Endothelial cell (in vitro differentiated cells): ENCODE data around the gene TM4SF18. TPM values are rescaled to one million over a fixed set of nuclear protein-coding genes. Genes with fewer than 3 reads are reported as not detected.

Experiments
- DNase-seq: peaks from one replicate; pipeline ENCODE4 v3.0.0; 2021; ENCODE audit warnings: low spot score
- H3K27ac Mint-ChIP-seq: one replicate; pipeline ENCODE4 v1.8.0; 2021; ENCODE audit warnings: mixed read lengths, inconsistent platforms; ENCODE audit not compliant: unreplicated experiment
- H3K27me3 Mint-ChIP-seq: one replicate; pipeline ENCODE4 v1.8.0; 2021; ENCODE audit warnings: mild to moderate bottlenecking, moderate library complexity, mixed read lengths, inconsistent platforms; ENCODE audit not compliant: unreplicated experiment
- H3K36me3 Mint-ChIP-seq: one replicate; pipeline ENCODE4 v1.8.0; 2021; ENCODE audit warnings: mild to moderate bottlenecking, low read depth, mixed read lengths, inconsistent platforms; ENCODE audit not compliant: unreplicated experiment
- H3K4me1 Mint-ChIP-seq: one replicate; pipeline ENCODE4 v1.8.0; 2021; ENCODE audit warnings: mild to moderate bottlenecking, mixed read lengths, inconsistent platforms; ENCODE audit not compliant: unreplicated experiment
- H3K4me3 Mint-ChIP-seq: one replicate; pipeline ENCODE4 v1.8.0; 2021; ENCODE audit warnings: mild to moderate bottlenecking, mixed read lengths, inconsistent platforms; ENCODE audit not compliant: unreplicated experiment
- H3K9me3 Mint-ChIP-seq: one replicate; pipeline ENCODE4 v1.8.0; 2021; ENCODE audit warnings: mixed read lengths, inconsistent platforms; ENCODE audit not compliant: unreplicated experiment
- total RNA-seq: library from RNA; stranded (reverse); fragmentation: NEBNext Ultra II Directional; extraction: Animal tissue kit (Norgen Biotek cat#: 25700); gene quantifications from one replicate; pipeline ENCODE4 v1.2.1, GENCODE V29; 2021; ENCODE audit not compliant: unreplicated experiment
- TF ChIP-seq, protein P1 (sequence below): fragments of 200-600 bp; sonication (generic); IDR thresholded peaks from one replicate; pipeline ENCODE4 v1.5.0; 2021; ENCODE audit warnings: antibody characterized with exemption; ENCODE audit not compliant: unreplicated experiment

The TM4SF18 gene
- total RNA-seq, 1 donor from 2014 or later = 57.4 TPM

DNA sequence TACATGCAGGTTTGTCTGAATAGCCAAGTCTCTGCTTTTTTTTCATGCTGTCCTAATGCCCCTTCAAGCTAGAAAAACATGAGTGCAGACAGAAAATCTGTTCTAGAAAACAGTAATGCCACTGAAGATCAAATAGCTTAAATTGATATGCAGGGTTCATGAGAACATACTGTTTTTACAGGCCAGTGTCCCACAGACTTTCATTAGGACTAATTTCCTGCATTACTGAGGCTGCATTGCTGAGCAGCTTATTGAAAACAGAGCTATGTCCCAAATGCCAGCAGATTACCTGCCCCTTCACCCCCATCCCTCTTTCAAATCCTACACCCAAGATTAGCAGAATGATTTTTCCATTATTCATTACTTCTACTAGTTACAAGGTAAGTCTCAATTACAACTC, 665 bp downstream of the TM4SF18 start:
- Mint-ChIP-seq H3K4me1 (peaks cover 27% of the 10 kb centered on the region), H3K27me3 (no peaks in the 10 kb centered on the region), H3K9me3 (no peaks in the 10 kb centered on the region), H3K4me3 (peak overlapping the region; percentile 86), H3K27ac (peak overlapping the region; percentile 95), H3K36me3 (no peaks in the 10 kb centered on the region)
- DNase-seq = no peak
- TF ChIP-seq, protein P1, sequence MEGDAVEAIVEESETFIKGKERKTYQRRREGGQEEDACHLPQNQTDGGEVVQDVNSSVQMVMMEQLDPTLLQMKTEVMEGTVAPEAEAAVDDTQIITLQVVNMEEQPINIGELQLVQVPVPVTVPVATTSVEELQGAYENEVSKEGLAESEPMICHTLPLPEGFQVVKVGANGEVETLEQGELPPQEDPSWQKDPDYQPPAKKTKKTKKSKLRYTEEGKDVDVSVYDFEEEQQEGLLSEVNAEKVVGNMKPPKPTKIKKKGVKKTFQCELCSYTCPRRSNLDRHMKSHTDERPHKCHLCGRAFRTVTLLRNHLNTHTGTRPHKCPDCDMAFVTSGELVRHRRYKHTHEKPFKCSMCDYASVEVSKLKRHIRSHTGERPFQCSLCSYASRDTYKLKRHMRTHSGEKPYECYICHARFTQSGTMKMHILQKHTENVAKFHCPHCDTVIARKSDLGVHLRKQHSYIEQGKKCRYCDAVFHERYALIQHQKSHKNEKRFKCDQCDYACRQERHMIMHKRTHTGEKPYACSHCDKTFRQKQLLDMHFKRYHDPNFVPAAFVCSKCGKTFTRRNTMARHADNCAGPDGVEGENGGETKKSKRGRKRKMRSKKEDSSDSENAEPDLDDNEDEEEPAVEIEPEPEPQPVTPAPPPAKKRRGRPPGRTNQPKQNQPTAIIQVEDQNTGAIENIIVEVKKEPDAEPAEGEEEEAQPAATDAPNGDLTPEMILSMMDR = no peak

DNA sequence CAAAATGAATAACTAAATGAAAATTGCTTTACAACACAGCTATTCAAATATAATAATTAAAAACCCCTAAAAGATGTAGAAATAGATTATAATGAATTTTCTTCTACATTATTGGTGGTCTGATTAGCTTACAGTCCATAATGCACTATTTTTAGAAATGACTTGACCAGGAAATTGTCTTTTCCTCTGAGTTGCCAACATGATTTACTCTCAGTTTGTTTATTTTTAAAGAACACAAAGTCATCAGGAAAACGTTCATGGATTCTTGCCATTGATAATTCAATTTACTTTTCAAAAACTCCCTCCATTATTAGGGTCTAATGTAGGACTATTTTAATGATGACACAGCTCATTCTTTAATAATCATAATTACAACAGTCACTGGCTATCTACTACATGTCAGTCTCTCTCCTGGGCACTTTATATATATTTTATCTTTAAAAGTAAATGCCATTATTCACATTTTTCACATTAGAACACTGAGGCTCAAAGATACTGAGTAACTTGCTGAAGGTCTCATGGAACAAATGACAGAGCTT, 1.1 kb downstream of the TM4SF18 start:
- Mint-ChIP-seq H3K36me3 (no peaks in the 10 kb centered on the region), H3K27ac (peak overlapping the region; percentile 95), H3K27me3 (no peaks in the 10 kb centered on the region), H3K4me1 (peaks cover 32% of the 10 kb centered on the region), H3K4me3 (peak overlapping the region; percentile 86), H3K9me3 (no peaks in the 10 kb centered on the region)
- TF ChIP-seq, protein P1 = no peak
- no peak for DNase-seq

DNA sequence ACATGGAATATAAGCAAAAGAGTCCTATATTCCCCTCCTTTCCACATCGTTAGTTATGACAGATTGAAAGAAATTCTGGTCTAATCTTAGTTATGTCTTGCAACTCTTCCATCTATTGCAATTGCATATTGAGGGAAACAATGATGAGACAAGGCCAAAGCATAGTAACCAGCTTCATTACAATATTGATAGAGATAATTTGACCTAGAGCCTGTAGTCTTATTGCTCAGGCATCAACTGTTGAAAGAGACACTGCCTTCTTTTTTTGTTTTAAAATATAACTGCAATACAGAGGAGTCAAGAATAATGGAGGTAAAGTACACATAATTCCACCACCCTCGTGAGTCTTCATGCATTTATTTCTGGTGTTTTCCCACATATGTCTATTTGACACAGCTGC, 2.0 kb downstream of the TM4SF18 start:
- TF ChIP-seq, protein P1 = no peak
- no peaks in the 10 kb centered on the region for H3K9me3 Mint-ChIP-seq
- peak overlapping the region; percentile 67 for H3K4me3 Mint-ChIP-seq
- H3K27me3 Mint-ChIP-seq = no peaks in the 10 kb centered on the region
- DNase-seq = no peak
- H3K36me3 Mint-ChIP-seq = no peaks in the 10 kb centered on the region
- no peak overlapping the region for H3K27ac Mint-ChIP-seq
- peaks cover 35% of the 10 kb centered on the region for H3K4me1 Mint-ChIP-seq

DNA sequence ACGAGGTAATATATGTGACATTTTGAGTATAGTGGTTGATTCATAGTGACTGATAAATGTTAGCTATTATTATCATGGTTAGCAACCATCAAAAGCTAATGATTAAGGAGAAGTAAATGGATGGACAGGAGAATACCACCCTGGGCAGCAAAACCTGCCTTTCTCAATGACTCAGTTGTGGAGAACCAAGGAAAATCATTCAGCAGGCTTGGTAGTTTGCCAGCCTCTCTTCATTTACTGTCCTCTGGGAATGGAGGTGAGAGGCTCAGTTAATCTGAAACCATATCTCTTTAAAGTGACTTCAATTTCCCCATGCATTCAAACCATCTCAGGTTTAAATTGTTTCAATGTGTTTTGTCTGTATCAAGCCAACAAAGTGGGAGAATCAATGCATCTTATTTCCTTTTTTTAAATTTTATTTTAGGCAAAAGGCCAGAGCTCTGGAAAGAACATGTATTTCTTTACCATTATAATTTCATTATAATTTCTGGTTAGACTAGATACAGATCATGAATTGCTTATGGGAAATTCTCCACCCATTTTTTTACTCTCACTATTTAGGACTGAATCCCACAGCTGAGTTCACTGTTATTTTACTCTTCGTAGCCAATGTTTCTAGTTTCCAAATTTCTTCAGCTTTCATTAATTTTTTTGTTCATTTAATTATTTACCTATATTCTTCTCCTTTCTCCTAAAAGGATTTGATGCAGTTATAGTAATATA, 2.7 kb downstream of the TM4SF18 start:
- TF ChIP-seq, protein P1 = no peak
- no peak overlapping the region for H3K4me3 Mint-ChIP-seq

DNA sequence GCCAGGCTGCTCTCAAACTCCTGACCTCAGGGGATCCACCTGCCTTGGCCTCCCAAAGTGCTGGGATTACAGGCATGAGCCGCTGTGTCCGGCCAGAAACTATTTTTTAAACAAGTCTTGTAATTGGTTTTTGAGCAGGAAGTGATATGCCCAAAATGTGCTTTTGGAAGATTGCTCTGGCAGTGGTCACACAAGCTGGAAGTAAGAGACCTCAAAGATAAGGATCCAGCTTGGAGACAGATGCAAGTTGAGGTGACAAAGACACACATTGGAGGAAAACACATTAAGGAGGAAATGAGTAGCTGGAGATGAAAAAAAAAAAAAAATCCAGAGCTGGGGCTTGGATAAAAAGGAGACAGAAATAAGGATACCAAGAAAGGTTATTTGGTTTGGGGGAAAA, 6.3 kb downstream of the TM4SF18 start:
- TF ChIP-seq, protein P1 = no peak
- Mint-ChIP-seq H3K27me3 (peaks cover 1% of the 10 kb centered on the region), H3K4me1 (peaks cover 21% of the 10 kb centered on the region), H3K36me3 (peaks cover 17% of the 10 kb centered on the region), H3K27ac (peak overlapping the region; percentile 16), H3K4me3 (no peak overlapping the region), H3K9me3 (no peaks in the 10 kb centered on the region)
- DNase-seq = no peak

More for the DNA sequence above, 2.7 kb downstream of the TM4SF18 start:
- no peak overlapping the region for H3K27ac Mint-ChIP-seq
- H3K4me1 Mint-ChIP-seq = peaks cover 35% of the 10 kb centered on the region
- H3K36me3 Mint-ChIP-seq = no peaks in the 10 kb centered on the region
- no peaks in the 10 kb centered on the region for H3K27me3 Mint-ChIP-seq
- no peak for DNase-seq
- no peaks in the 10 kb centered on the region for H3K9me3 Mint-ChIP-seq
